Lower leg skin (tissue), 4 donors: ENCODE results near the gene PLXNA2. TPM values are rescaled to one million over a fixed set of nuclear protein-coding genes. Genes with fewer than 3 reads are reported as not detected.

Experiments used
- DNase-seq, 2 donors: peaks; one replicate each; pipeline ENCODE4 v3.0.0-alpha.2; 2019; ENCODE audit warnings: low spot score in 2 of 2
- H3K4me3 ChIP-seq: fragments of 200-600 bp; sonication (generic); 2 replicates; pipeline ENCODE4 v1.5.1; 2017; ENCODE audit warnings: mild to moderate bottlenecking, low read depth; ENCODE audit not compliant: poor library complexity, severe bottlenecking
- POLR2A ChIP-seq, 2 donors: fragments of 450-650 bp; IDR thresholded peaks; one replicate each; pipeline ENCODE4 v1.6.1; 2016 to 2017; ENCODE audit warnings: antibody characterized with exemption in 2 of 2, mild to moderate bottlenecking in 1 of 2, moderate library complexity in 1 of 2
- WGBS, 2 donors: methylation state at CpG; one replicate each; pipeline ENCODE4 v1.1.5; 2018; 5-methylcytosine and 5-hydroxymethylcytosine counted together
- intact Hi-C: fragments of 100-400 bp; cut with DNase I; formaldehyde crosslinking; loops from one replicate; pipeline ENCODE4 v1.15.0; 2023; ENCODE audit warnings: low total_unique reads
- total RNA-seq, 4 donors: library from RNA; depleted of rRNA; stranded (reverse); fragments of >200 nt; gene quantifications; one replicate each; pipeline ENCODE4 v1.1.0, GENCODE V29; 2016
- TF ChIP-seq, protein P1 (sequence below), 3 donors: fragments of 450-650 bp; IDR thresholded peaks; one replicate each; pipeline ENCODE4 v1.5.1; 2016; ENCODE audit warnings: antibody characterized with exemption in 3 of 3, mild to moderate bottlenecking in 3 of 3, moderate library complexity in 2 of 3

Gene PLXNA2
- total RNA-seq, 4 donors from 2014 or later = 27.4 to 44.2 (median 36.9) TPM

DNA sequence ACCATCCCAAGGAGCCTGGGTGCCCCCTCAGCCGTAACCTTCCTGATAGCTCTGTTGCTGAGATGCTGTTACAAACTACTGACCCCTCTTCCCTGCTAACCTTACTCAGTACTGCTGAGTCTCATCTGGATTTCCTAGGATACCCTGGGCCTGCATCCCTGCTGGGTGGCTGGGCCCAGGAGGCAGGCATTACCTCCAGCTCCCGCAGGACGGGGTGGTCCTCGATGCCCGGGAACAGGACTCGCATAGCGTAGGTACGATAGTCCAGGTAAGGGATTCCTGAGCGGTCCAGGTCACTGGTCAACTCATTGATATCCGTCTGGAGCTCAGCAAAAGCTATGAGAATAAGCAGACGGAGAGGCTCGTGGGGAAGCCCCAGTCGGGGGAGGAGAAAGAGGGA lies 201.3 kb downstream of the PLXNA2 start:
- TF ChIP-seq, protein P1, sequence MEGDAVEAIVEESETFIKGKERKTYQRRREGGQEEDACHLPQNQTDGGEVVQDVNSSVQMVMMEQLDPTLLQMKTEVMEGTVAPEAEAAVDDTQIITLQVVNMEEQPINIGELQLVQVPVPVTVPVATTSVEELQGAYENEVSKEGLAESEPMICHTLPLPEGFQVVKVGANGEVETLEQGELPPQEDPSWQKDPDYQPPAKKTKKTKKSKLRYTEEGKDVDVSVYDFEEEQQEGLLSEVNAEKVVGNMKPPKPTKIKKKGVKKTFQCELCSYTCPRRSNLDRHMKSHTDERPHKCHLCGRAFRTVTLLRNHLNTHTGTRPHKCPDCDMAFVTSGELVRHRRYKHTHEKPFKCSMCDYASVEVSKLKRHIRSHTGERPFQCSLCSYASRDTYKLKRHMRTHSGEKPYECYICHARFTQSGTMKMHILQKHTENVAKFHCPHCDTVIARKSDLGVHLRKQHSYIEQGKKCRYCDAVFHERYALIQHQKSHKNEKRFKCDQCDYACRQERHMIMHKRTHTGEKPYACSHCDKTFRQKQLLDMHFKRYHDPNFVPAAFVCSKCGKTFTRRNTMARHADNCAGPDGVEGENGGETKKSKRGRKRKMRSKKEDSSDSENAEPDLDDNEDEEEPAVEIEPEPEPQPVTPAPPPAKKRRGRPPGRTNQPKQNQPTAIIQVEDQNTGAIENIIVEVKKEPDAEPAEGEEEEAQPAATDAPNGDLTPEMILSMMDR (IDR thresholded peaks at IDR 0.05) = no peak
- TF ChIP-seq POLR2A (IDR thresholded peaks at IDR 0.05) = no peak
- 92 to 94% methylated on average over 13 of the region's 13 CpGs for WGBS, 2 donors
- no peak overlapping the region for H3K4me3 ChIP-seq
- DNase-seq = no peak
- intact Hi-C loops = no loop called here

DNA sequence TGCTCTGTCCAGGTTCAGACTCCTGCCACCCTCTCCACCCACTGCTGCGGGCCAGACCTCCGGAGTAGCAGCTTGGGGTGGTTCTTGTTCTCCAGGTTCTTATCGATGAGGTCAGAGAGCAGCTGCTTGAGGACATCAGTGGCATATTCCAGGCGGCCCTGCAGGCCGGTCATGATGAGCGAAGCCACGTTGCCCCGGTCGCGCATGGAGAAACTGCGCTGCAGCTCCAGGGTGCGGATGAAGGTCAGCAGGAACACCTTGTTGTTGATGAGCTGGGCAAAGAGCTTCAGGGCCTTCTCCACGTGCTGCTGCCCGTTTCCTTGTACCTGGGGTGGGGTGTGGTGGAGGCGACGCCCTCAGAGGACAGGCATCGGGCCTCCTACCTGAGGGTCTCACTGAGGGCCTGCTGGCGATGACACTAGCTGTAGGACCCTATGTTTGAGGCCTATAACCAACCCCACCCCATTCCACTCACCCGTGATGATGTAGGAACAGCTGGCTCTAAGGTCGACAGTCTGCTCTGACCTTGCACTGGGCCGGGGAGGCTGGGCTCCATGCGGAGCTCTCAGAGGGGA lies 202.1 kb downstream of the PLXNA2 start:
- WGBS, 2 donors = 89 to 95% methylated on average over 21 to 22 of the region's 22 CpGs
- no peak overlapping the region for H3K4me3 ChIP-seq
- no peak for DNase-seq
- intact Hi-C loops = no loop called here
- TF ChIP-seq, protein P1 (IDR thresholded peaks at IDR 0.05) = no peak

DNA sequence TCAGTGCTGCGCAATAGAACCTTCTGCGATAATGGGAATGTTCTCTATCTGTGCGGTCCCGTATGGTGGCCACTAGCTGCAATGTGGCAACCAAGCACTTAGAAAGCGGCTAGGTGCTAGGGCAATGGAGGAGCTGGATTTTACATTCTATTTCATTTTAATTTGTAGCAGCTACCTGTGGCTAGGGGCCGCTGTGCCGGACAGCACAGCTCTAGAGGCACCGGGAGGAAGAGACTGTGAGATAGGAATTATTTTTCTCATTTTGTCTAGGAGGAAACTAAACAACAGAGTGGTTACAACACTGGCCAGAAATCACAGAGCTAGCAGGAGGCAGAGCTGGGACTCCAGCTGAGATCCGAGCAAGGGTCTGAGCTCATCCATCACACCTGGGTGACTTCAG lies 202.7 kb downstream of the PLXNA2 start:
- intact Hi-C loops = no loop called here

DNA sequence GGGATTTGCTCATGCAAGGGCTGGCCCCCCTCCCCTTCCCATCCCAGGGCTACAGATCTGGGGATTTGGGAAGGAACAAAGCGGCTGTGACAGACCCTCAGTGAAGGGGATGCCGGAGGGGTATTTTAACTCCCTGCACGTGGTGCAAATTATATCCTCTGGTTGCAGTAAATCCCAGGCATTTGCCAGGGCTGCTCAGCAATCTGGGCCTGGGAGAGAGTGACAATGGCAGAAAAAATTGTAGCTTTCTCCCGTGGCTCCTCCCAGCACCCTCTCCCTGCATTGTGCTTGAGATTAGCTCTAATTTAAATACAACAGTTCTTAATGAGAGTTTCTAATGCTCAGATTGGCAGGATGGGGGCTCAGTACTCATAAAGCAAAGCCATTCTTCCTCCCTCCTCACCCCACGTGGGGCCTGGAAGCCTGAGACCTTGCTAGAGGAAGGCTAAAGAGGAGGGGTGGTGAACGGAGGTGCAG lies 203.3 kb downstream of the PLXNA2 start:
- no peak overlapping the region for H3K4me3 ChIP-seq
- intact Hi-C loops = no loop called here
- 87 to 91% methylated on average over 6 of the region's 6 CpGs for WGBS, 2 donors
- DNase-seq = no peak
- TF ChIP-seq, protein P1 (IDR thresholded peaks at IDR 0.05) = no peak
- no peak for TF ChIP-seq POLR2A (IDR thresholded peaks at IDR 0.05)

More for the DNA sequence above, 202.7 kb downstream of the PLXNA2 start:
- WGBS, 2 donors = 98% methylated on average over 9 of the region's 9 CpGs
- TF ChIP-seq, protein P1 (IDR thresholded peaks at IDR 0.05) = no peak
- TF ChIP-seq POLR2A (IDR thresholded peaks at IDR 0.05) = no peak
- DNase-seq = no peak
- no peak overlapping the region for H3K4me3 ChIP-seq

DNA sequence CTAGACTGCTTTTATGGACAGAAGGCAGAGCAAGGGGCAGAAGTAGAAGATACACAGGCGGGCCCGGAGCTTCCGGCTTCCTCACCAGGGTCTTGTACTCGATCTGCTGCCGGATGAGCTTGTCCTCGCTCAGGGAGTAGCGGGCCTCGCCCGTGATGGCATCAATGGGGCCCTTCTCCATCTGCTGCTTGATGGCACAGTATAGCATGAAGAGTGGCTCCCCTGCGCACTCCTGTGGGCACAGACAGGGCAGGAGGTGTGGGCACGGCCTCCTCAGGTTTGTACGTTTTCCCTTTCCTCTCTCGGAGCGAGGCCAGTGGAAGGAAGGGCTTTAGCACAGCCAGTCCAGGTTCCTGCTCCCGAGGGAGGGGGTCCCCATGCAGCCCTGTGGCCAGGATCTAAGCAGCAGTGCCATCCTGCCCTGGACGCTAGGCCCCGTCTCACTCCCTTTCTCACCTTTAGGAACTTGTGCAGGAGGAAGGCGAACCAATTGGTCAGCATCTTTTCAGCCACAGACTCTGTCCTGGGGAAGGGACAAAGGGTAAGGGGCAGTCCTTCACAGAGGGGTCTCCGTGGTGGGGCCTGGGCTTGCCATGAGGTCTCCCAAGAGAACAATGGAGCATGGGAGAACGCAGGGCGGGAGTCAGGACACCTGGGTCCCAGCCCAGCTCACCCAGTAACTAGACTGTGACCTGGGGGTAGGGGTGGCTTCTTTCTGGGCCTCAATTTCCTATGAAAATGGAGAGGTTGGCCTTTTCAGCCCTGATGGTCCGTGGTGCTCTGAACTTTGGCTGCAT lies 204.4 kb downstream of the PLXNA2 start:
- intact Hi-C loops = no loop called here

More for the DNA sequence above, 204.4 kb downstream of the PLXNA2 start:
- DNase-seq = no peak
- TF ChIP-seq, protein P1 (IDR thresholded peaks at IDR 0.05) = no peak
- no peak for TF ChIP-seq POLR2A (IDR thresholded peaks at IDR 0.05)
- no peak overlapping the region for H3K4me3 ChIP-seq
- 86 to 91% methylated on average over 21 to 22 of the region's 22 CpGs for WGBS, 2 donors
